ENCODE data around the gene NSG2. TPM values are rescaled to one million over a fixed set of nuclear protein-coding genes. Genes with fewer than 3 reads are reported as not detected.
"Not testable (repeated sequence)": the region's sequence is repeated elsewhere in the genome, so short reads cannot be mapped to it uniquely, and the experiment has no call there.

The NSG2 gene
- total and polyA plus RNA-seq, 3 experiments from 2014 or later = not detected

DNA sequence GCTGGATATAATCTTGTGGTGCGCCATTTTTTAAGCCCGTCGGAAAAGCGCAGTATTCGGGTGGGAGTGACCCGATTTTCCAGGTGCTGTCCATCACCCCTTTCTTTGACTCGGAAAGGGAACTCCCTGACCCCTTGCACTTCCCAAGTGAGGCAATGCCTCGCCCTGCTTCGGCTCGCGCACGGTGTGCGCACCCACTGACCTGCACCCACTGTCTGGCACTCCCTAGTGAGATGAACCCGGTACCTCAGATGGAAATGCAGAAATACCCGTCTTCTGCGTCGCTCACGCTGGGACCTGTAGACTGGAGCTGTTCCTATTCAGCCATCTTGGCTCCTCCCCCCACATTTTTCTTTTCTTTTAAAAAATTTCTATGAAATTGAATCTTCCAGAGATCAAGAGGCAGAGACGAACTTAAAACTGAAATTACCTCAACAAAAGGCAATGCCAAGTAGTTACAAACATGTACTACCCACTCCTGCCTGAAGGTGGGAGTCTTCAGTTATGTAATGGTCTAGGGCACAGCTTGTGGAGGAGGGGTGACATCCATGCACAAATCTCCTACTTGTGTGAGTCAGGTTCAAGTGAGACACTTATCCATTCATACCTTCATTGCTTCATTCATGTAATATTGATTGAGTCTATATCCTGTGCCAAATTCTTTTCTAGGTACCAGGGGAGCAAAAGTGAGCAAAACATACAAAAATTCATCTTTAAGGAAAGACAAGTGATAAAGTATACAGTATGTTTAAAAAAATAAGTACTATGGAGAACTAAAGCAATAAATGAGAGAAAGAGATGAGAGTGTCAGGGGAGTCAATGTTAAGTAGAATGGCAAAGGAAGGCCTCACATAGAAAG, 25.2 kb upstream of the NSG2 start:
- H3K4me3 ChIP-seq (ENCODE audit: low read length); H3K36me3 ChIP-seq (ENCODE audit: insufficient read depth, low read length); H3K4me1 Mint-ChIP-seq; H3K4me3 Mint-ChIP-seq; H3K27me3 ChIP-seq (ENCODE audit: insufficient read depth, low read length, poor library complexity, severe bottlenecking); H3K4me1 ChIP-seq (ENCODE audit: insufficient read depth, low read length); H3K27ac Mint-ChIP-seq; POLR2A ChIA-PET; H3K27ac ChIP-seq (ENCODE audit: low read depth, low read length); H3K36me3 Mint-ChIP-seq; H3K9me3 ChIP-seq (ENCODE audit: low read length); CTCF ChIA-PET; DNase-seq: not testable (repeated sequence)
- peaks cover 21 to 31% of the 10 kb centered on the region in 2 donors for H3K27me3 Mint-ChIP-seq
- H3K9me3 Mint-ChIP-seq = peaks cover 0 to 12% (median 7%) of the 10 kb centered on the region in 5 donors

DNA sequence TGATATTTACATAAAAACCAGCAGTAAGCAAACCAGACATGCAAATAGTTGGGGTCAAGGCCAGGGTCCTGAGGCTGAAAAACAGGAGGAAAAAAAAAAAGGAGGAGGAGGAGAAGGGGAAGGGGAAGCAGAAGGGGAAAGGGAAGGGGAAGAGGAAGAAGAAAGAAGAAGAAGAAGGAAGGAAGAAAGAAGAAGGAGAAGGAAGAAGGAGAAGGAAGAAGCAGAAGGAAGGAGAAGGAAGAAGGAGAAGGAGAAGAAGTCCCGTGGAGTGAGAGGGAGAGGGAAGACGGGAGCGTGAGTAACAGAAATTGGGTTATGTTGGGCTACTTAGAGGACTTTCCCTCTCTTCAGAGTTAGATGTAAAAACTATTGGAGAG, 24.6 kb upstream of the NSG2 start:
- Histone ChIP-seq H3K4me1 (ENCODE audit: insufficient read depth, low read length) (no peaks in the 10 kb centered on the region), H3K4me3 (ENCODE audit: low read length) (no peak overlapping the region), H3K36me3 (ENCODE audit: insufficient read depth, low read length) (no peaks in the 10 kb centered on the region), H3K27me3 (ENCODE audit: insufficient read depth, low read length, poor library complexity, severe bottlenecking) (no peaks in the 10 kb centered on the region), H3K9me3 (ENCODE audit: low read length) (no peaks in the 10 kb centered on the region), H3K27ac (ENCODE audit: low read depth, low read length) (no peak overlapping the region)
- ChIA-PET POLR2A (no interaction called here), CTCF (no interaction called here)
- H3K27ac Mint-ChIP-seq = no peak overlapping the region
- peaks cover 21 to 31% of the 10 kb centered on the region in 2 donors for H3K27me3 Mint-ChIP-seq
- H3K4me3 Mint-ChIP-seq = no peak overlapping the region
- H3K4me1 Mint-ChIP-seq = no peaks in the 10 kb centered on the region
- H3K36me3 Mint-ChIP-seq = peaks cover 0 to 4% (median 0%) of the 10 kb centered on the region in 3 donors
- DNase-seq = no peak
- H3K9me3 Mint-ChIP-seq = peaks cover 0 to 12% (median 7%) of the 10 kb centered on the region in 5 donors

DNA sequence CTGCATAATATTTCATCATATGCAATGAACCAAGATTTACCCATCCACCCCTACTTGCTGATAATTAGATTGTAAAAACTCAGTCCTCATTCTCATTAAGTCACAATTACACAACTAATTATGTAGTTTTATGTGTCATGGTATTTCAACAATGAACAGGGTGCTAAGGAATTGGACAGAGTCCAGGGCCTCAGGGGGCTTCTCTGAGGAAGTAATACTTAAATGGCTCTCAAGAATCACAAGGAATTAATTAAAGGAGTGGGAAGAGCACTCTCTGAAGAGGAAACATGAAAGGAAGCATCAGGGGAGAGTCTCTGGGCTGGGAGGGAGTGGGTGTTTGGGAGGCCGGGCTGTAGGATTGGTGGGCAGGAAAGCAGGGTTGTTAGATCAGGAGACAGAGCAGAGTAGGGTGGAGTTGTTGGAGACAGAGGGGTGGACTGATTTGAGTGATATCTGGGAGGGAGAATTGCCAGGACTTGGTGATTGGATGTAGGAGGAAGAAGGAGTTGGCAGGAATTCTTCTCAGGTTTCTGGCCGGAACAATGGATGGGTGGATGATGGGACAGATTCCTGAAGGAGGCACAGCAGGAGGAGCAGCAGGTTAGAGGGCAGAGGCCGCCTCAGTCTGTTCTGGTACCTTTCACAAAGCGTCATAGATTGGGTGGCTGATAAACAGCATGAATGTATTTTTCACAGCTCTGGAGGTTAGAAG, 23.0 kb upstream of the NSG2 start:
- Mint-ChIP-seq H3K4me1 (no peaks in the 10 kb centered on the region), H3K4me3 (no peak overlapping the region), H3K9me3 (peaks cover 0 to 12% (median 7%) of the 10 kb centered on the region in 5 donors), H3K27ac (no peak overlapping the region), H3K27me3 (peaks cover 21 to 34% of the 10 kb centered on the region in 2 donors), H3K36me3 (peaks cover 0 to 4% (median 0%) of the 10 kb centered on the region in 3 donors)
- DNase-seq = no peak
- ChIA-PET CTCF (no interaction called here), POLR2A (no interaction called here)
- Histone ChIP-seq H3K4me3 (ENCODE audit: low read length) (no peak overlapping the region), H3K36me3 (ENCODE audit: insufficient read depth, low read length) (no peaks in the 10 kb centered on the region), H3K27ac (ENCODE audit: low read depth, low read length) (no peak overlapping the region), H3K9me3 (ENCODE audit: low read length) (no peaks in the 10 kb centered on the region), H3K27me3 (ENCODE audit: insufficient read depth, low read length, poor library complexity, severe bottlenecking) (no peaks in the 10 kb centered on the region), H3K4me1 (ENCODE audit: insufficient read depth, low read length) (no peaks in the 10 kb centered on the region)

DNA sequence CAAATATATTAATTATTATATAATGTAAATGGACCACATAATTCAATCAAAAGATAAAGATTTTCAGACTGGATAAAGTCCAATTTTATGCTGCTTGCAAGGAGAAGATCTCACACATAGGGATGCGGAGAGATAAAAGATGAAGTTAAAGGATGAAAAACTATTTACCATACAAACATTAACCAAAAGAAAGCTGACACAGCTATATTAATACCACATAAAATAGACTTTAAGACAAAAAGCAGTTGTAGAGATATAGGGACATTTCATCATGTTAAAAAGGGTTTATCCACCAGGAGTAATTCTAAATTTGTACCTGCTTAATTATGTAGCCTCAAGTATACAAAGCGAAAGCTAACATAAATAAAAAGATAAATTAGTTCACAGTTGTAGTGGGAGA, 15.2 kb upstream of the NSG2 start:
- Histone ChIP-seq H3K36me3 (ENCODE audit: insufficient read depth, low read length) (no peaks in the 10 kb centered on the region), H3K4me1 (ENCODE audit: insufficient read depth, low read length) (no peaks in the 10 kb centered on the region), H3K27ac (ENCODE audit: low read depth, low read length) (no peak overlapping the region), H3K9me3 (ENCODE audit: low read length) (no peaks in the 10 kb centered on the region), H3K4me3 (ENCODE audit: low read length) (no peak overlapping the region), H3K27me3 (ENCODE audit: insufficient read depth, low read length, poor library complexity, severe bottlenecking) (no peaks in the 10 kb centered on the region)
- ChIA-PET CTCF (no interaction called here), POLR2A (no interaction called here)
- peaks cover 13 to 37% (median 19%) of the 10 kb centered on the region in 5 donors for H3K9me3 Mint-ChIP-seq
- no peaks in the 10 kb centered on the region for H3K4me1 Mint-ChIP-seq
- peaks cover 3 to 12% of the 10 kb centered on the region in 2 donors for H3K27me3 Mint-ChIP-seq
- H3K4me3 Mint-ChIP-seq = no peak overlapping the region
- no peaks in the 10 kb centered on the region for H3K36me3 Mint-ChIP-seq
- DNase-seq = no peak
- no peak overlapping the region for H3K27ac Mint-ChIP-seq

DNA sequence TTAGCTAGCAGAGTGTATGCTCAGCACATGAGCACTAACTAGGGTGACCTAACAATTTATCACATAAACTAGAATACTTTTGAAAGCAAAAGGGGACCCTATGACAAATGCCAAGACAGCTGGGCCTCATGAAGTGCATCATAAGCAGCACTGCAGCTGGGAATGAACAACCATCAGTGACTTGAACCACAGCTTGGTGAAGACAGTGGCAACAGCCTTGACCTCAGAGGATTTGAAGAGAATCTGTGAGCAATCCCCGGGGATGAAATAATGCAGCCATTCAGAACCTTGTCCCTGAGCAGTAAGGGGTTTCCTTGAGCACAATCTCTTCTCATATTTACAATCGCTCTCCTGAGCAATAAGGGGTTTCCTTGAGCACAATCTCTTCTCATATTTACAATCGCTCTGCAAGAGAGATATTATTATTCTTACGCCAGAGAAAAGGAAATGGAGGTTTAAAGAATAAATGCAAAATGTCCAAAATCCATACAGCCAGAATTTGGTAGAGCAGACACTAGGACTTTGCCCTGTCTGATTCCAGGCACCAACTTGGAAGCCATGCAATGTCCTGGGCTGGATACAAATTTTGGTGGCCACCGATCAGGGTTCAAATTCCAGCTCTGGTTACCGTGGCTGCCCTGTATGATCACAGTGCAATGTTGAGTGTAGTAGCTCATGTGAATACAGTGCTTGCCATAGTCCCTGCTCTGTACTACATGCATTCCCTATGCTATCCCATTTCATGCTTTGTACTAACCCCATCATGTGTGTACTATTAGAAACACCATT, 846 bp upstream of the NSG2 start:
- no peak for DNase-seq
- H3K27ac Mint-ChIP-seq = no peak overlapping the region
- Histone ChIP-seq H3K27me3 (ENCODE audit: insufficient read depth, low read length, poor library complexity, severe bottlenecking) (no peaks in the 10 kb centered on the region), H3K4me1 (ENCODE audit: insufficient read depth, low read length) (no peaks in the 10 kb centered on the region), H3K9me3 (ENCODE audit: low read length) (no peaks in the 10 kb centered on the region), H3K4me3 (ENCODE audit: low read length) (no peak overlapping the region), H3K27ac (ENCODE audit: low read depth, low read length) (no peak overlapping the region), H3K36me3 (ENCODE audit: insufficient read depth, low read length) (no peaks in the 10 kb centered on the region)
- peaks cover 8 to 19% of the 10 kb centered on the region in 2 donors for H3K27me3 Mint-ChIP-seq
- H3K4me1 Mint-ChIP-seq = no peaks in the 10 kb centered on the region
- no peaks in the 10 kb centered on the region for H3K36me3 Mint-ChIP-seq
- POLR2A ChIA-PET = no interaction called here
- CTCF ChIA-PET = no interaction called here
- H3K4me3 Mint-ChIP-seq = no peak overlapping the region
- H3K9me3 Mint-ChIP-seq = peaks cover 0 to 9% (median 0%) of the 10 kb centered on the region in 5 donors

DNA sequence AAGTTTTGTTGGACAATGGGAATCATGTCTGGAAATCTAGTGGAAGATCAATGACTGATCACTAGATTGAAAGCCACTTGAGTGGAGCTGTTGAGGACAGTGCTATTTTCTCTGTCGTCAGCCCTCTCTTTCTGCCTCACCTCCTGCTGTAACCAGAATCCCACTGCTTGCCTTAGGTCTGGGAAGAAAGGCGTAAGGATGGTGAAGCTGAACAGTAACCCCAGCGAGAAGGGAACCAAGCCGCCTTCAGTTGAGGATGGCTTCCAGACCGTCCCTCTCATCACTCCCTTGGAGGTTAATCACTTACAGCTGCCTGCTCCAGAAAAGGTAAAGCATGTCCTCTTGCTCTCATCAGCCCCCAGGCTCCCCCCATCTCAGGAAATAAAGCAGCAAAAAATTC, 1.1 kb downstream of the NSG2 start:
- CTCF ChIA-PET = no interaction called here
- no peaks in the 10 kb centered on the region for H3K36me3 ChIP-seq (ENCODE audit: insufficient read depth, low read length)
- H3K4me1 ChIP-seq (ENCODE audit: insufficient read depth, low read length) = no peaks in the 10 kb centered on the region
- H3K4me3 ChIP-seq (ENCODE audit: low read length) = no peak overlapping the region
- H3K27ac ChIP-seq (ENCODE audit: low read depth, low read length) = no peak overlapping the region
- Mint-ChIP-seq H3K27ac (no peak overlapping the region), H3K4me1 (no peaks in the 10 kb centered on the region), H3K9me3 (peaks cover 0 to 8% (median 0%) of the 10 kb centered on the region in 5 donors), H3K36me3 (no peaks in the 10 kb centered on the region), H3K4me3 (no peak overlapping the region), H3K27me3 (peaks cover 7 to 19% of the 10 kb centered on the region in 2 donors)
- no peaks in the 10 kb centered on the region for H3K27me3 ChIP-seq (ENCODE audit: insufficient read depth, low read length, poor library complexity, severe bottlenecking)
- H3K9me3 ChIP-seq (ENCODE audit: low read length) = no peaks in the 10 kb centered on the region
- DNase-seq = no peak
- POLR2A ChIA-PET = no interaction called here

DNA sequence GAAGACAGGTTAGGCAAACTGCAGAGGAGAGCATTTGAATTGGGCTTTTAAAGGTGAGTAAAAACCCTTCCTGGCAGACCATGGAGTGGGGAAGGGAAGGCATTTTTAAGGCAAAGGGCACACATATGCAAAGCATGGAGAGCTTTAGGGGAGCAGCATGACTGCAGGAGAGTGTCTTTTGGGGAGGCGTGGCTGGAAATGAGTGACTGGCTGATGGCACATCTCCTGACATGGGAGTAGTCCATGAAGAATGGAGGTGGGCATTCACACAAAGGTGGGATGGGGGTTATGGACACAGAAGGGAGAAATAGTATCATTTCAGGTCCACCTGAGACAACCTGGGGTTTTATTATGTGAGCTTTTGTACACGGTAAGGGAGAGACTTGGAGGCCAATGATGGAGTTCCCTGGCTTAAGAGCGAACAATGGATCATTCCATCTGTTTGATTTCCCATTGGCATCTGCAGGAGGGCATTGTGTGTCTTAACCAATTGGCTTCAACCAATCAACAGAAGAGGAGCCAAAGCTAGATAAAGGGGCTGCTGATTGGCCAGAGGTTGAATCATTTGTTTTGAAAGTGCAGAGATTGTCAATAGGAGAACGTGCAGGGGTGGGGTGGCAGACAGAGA, 2.1 kb downstream of the NSG2 start:
- H3K4me3 Mint-ChIP-seq = no peak overlapping the region
- no peaks in the 10 kb centered on the region for H3K4me1 Mint-ChIP-seq
- no peak overlapping the region for H3K27ac Mint-ChIP-seq
- no peak overlapping the region for H3K4me3 ChIP-seq (ENCODE audit: low read length)
- H3K36me3 Mint-ChIP-seq = no peaks in the 10 kb centered on the region
- H3K4me1 ChIP-seq (ENCODE audit: insufficient read depth, low read length) = no peaks in the 10 kb centered on the region
- no peaks in the 10 kb centered on the region for H3K27me3 ChIP-seq (ENCODE audit: insufficient read depth, low read length, poor library complexity, severe bottlenecking)
- H3K36me3 ChIP-seq (ENCODE audit: insufficient read depth, low read length) = no peaks in the 10 kb centered on the region
- H3K9me3 ChIP-seq (ENCODE audit: low read length) = no peaks in the 10 kb centered on the region
- peaks cover 0 to 8% (median 0%) of the 10 kb centered on the region in 5 donors for H3K9me3 Mint-ChIP-seq
- POLR2A ChIA-PET = no interaction called here
- no peak overlapping the region for H3K27ac ChIP-seq (ENCODE audit: low read depth, low read length)
- CTCF ChIA-PET = no interaction called here
- DNase-seq = no peak
- peaks cover 7 to 19% of the 10 kb centered on the region in 2 donors for H3K27me3 Mint-ChIP-seq

Data from CD8-positive, alpha-beta memory T cell (primary cell).